OCI-LY3 (cell line): Measurements from ENCODE around the gene SORCS3.

Experiments used
- CTCF ChIP-seq: fragments of 200-600, 300-600 bp; sonication (generic); IDR thresholded peaks from 2 replicates; pipeline ENCODE4 v1.5.1; 2014; ENCODE audit warnings: antibody characterized with exemption, low read length, low read depth
- EZH2phosphoT487 ChIP-seq: fragments of 200-600 bp; shearing (Covaris generic); IDR thresholded peaks from 2 replicates; pipeline ENCODE4 v1.6.1; 2018; ENCODE audit warnings: antibody characterized with exemption, mixed run types, low read depth

- TF ChIP-seq CTCF (no peak), EZH2phosphoT487 (no peak)
Measured at GRCh38 chr10:104612571-104613205, 28.4 kb upstream of the SORCS3 start.
